ENCODE data around the gene SCN1B.
"Not testable (repeated sequence)": the region's sequence is repeated elsewhere in the genome, so short reads cannot be mapped to it uniquely, and the experiment has no call there.

The SCN1B gene

DNA sequence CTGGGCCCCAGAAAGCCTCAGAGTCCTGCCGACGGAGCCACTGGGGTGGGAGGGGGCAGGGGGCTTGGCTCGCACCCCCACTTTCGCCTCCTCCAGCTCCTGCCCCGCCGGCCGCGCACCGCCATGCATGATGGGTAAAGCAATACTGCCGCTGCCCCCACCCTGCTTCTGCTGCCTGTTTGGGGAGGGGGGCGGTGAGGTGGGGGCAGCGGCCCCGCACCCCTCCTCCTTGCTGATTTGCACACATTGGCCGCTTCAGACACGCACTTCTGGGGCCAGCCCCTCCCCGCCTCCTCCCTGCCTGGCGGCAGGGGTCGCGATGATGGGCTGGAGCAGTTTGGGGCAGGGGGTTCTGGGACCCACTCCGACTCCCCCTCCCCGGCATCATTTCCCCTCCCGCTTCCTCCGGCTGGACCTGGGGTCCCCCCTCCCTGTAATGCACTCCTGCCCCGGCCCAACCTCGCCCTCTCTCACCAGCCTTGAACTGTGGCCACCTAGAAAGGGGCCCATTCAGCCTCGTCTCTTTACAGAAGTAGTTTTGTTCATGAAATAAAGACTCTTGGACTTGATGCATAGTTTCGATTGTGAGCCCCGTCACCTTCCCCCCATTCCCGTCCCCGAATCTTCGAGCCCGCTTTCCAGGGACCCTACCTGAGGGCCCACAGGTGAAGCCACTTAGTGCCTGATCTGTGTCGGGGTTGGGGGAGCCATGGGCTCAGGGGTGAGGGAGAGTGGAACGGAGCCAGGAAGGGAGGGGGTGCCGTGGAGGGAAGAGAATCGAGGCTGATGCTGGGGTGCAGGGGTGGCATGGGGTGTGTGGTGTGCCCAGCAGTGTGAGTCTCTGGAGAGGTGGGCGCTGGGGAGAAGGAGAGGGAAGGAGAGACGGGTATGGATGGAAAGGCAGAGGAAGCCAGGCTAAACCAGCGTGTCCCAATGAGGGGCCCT lies 9.9 kb downstream of the SCN1B start:
- DNase-seq = no peak

DNA sequence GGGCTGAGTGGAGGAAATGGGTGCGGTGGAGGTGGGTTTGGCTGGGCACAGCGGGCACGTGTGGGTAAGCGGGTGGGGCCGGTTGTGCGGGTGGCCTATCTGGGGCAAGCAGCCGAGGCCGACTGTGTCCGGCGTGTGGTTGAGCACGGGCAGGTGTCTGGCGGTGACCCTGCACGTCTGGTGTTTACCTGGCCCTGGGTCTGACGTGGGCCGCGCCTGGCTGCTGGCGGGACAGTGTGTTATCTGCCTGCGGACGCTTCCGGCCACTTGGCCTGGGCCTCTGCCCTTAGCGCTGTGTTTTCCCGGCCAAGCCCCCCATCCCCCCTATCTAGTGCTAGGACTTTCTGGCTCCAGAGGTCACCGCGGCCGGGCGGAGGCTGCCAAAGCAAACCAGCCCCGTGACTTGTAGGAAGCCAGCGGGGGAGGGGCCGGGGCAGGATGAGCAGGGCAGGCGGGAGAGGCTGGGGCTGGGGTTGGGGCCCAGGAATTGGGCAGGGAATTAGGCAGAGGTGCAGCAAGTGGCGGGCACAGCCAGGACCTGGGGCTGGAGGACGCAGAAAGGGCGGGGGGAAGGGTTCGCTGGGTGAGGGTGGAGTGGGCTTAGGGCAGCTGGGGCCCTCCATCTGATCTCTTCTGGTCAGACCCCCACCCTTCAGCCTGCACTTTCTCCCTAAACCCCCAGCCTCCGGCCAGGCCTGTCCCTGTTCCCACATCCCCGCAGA lies 10.7 kb downstream of the SCN1B start:
- no peak for DNase-seq

GRCh38 chr19:35041548-35042055 lies 11.3 kb downstream of the SCN1B start, which contains the start of gene HPN:
Gene HPN, plus strand, starts transcription at chr19:35041721. Its CDS starts 786 bp downstream, at chr19:35042507.
- DNase-seq = no peak

DNA sequence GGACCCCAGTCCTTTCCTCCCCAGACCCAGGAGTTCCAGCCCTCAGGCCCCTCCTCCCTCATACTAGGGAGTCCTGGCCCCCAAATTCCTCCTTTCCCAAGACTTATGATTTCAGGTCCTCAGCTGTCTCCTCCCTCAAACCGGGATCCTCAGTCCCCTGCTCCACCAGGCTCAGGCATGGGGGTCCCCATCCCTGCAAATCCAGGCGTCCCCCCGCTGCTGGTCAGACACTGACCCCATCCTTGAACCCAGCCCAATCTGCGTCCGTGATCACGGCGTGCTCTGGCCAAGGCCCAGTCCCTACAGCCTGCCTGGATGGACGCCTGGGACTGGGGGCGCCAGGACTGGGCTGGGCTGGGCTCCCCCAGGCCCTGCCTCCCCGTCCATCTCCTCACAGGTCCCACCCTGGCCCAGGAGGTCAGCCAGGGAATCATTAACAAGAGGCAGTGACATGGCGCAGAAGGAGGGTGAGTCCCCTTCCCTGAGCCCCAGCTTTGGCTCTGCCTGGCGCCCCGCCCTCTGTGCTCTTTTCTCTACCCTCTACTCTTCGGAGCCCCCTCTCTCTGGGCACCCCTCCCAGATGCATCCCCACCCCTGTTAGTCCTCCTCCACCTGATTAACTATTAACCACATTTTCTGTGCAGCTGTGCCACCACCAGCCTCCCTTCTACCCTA lies 11.9 kb downstream of the SCN1B start:
- no peak for DNase-seq

DNA sequence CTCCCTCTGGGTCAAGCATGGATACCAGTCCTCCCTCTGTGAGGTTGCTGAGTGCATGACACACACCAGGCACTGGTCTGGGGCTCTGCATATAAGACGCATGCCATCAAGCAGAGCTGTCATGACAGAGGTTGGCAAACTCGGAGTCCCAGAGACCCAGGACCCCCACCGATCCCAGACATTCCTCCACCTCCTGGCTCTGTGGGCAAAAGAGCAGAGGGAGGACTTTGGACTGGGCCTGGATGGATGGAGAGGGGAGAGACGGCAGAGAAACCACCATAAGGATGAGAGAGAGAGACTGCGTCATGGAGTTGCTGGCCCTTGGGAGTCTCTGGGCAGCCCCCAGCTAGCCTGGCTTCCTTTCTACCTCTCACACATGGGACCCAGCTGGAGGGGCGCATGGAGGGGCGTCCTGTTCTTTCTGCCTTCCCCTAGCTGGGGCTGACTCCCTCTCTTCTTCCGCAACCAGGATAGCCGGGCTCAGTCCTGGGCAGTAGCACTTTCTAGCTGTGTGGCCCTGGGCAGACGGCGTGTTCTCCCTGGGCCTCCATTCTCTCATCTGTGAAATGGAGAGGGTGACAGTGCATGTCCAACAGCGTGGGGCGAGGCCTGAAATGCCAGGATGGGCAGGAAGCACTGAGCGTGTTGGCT lies 12.8 kb downstream of the SCN1B start:
- DNase-seq = no peak

- DNase-seq = no peak
These were observed 13.6 kb downstream of the SCN1B start for GRCh38 chr19:35043906-35044305.

- peak; percentile 21 for DNase-seq
These were observed 14.2 kb downstream of the SCN1B start for GRCh38 chr19:35044317-35045117.

GRCh38 chr19:35045667-35046300 lies 15.5 kb downstream of the SCN1B start:
- DNase-seq = no peak

DNA sequence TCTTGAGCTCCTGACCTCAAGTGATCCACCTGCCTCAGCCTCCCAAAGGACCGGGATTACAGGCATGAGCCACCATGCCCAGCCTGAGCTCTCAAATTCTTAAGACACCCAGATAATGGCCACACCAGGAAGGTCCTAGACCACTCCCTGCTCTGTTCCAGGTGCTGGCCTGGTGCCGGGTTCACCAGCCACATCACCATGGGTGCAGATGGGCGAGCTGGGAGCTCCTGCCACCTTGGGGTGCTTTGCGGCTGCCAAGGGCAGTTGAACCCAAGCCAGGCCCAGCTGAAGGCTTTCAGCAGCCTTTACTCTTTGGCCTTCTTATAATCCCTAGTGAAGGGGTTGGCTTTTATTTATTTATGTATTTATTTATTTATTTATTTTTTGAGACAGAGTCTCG lies 16.2 kb downstream of the SCN1B start:
- DNase-seq = no peak

- no peak for DNase-seq
These were observed 18.7 kb downstream of the SCN1B start for GRCh38 chr19:35048911-35049411.

DNA sequence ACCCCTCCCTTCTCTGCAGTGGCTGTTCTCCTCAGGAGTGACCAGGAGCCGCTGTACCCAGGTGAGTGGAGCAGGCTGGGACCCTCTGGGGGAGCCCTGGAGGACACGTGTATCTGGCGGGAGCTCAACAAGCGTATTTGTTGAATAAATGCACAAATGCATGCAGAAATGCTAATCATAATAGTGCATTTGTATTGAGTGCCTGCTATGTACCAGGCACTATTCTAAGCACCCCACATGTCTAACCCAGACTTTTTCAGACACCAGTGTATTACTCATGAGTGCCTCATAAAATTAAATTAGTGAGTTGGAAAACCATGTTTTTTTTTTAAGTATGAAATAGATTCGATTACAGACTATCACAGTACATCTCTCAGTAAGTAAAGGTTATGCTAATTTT lies 19.2 kb downstream of the SCN1B start:
- DNase-seq = no peak

- not testable (repeated sequence) for DNase-seq
These were observed 20.4 kb downstream of the SCN1B start for GRCh38 chr19:35050662-35051061.

DNA sequence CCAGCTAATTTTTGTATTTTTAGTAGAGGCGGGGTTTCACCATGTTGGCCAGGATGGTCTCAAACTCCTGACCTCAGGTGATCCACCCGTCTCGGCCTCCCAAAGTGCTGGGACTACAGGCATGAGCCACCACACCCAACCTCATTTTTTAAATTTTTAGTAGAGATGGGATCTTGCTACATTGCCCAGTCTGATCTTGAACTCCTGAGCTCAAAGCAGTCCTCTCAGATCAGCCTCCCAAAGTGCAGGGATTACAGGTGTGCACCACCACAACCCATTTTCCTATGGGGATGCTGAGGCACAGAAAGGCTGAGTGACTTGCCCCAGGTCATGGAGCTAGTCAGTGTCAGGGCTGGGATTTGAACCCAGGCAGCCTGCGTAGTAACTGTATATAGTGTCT lies 21.0 kb downstream of the SCN1B start:
- DNase-seq = not testable (repeated sequence)

DNA sequence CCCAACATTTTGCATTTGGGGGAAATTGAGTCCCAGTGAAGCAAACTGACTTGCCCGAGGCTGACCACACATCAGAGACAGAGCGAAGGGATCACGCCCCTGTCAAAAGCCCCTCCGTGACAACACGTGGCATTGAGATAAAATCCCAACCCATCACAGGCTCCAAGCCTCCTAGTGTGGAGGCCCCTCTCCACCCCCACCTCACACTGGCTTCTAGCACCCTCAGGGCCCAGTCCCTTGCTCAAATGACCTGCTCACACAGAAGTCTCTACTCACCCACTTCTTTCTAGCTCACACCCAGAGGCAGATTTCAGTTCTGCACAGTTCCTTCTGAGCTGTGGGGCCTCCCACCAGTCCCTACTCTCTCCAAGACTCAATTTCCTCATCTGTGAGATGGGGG lies 21.5 kb downstream of the SCN1B start:
- no peak for DNase-seq

DNA sequence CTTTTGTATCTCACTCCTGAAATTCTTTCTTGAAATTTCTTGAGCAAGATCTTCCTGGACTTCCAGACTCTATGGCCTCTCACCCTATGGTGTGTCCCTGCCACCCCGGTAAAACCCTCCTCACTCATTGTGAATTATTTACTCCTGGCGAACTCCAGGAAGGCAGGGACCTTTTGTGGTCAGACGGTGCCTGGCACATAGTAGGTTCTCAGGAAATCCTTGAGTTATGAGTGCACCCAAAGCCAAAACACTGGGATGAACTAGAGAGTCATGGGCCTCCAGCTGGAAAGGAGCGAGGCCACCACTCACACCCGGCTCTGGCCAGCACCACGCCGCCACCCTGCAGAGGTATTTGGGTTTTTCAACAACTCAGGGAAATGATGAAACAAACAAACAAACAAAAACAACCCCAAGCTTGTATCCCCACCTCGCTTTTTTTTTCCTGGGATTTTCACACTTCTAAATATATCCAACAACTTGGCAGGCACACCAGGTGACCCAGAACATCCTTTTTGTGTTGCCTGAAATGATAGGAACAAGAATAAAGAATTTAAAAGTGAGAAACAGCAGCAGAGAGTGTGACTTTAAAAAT lies 22.4 kb downstream of the SCN1B start:
- DNase-seq = no peak

- DNase-seq = no peak
These were observed 23.5 kb downstream of the SCN1B start for GRCh38 chr19:35053667-35054293.

- DNase-seq = no peak
These were observed 24.4 kb downstream of the SCN1B start for GRCh38 chr19:35054626-35055025.

DNA sequence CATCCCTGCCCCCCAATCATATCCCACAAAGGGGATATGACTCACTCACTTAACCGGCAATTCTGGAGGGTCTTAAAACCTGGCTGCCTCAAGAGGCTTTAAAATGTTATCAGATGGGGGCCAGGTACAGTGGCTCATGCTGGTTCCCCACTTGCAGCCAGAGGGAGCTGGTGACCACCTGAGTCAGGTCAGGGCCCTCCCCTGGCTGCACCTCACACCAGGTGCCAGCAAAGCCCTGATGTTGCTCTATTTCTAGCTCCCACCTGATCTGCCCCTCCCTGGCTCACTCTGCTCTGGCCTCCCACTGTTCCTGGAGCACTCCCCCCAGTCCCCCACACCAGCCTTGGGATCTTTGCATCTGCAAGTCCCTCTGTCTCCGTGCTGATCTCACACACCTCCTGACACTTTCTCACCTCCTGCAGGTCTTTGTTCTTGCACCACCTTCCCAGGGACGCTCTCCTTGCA lies 25.5 kb downstream of the SCN1B start:
- DNase-seq = peak; percentile 32

- DNase-seq = no peak
These were observed 26.3 kb downstream of the SCN1B start for GRCh38 chr19:35056513-35057063.

GRCh38 chr19:35058370-35058769 lies 28.1 kb downstream of the SCN1B start:
- no peak for DNase-seq
